GM08714 (cell line): ENCODE results near the gene ITGB5.

Experiments
- H3K4me3 ChIP-seq: fragments of 200-500 bp; sonication (Bioruptor generic); 2 replicates; pipeline ENCODE4 v1.5.1; 2014; ENCODE audit warnings: mild to moderate bottlenecking, low read length, inconsistent platforms
- ZNF274 ChIP-seq: IDR thresholded peaks from 2 replicates; pipeline ENCODE4 v1.6.1; 2012; ENCODE audit warnings: mild to moderate bottlenecking, low read depth, low read length

The ITGB5 gene

DNA sequence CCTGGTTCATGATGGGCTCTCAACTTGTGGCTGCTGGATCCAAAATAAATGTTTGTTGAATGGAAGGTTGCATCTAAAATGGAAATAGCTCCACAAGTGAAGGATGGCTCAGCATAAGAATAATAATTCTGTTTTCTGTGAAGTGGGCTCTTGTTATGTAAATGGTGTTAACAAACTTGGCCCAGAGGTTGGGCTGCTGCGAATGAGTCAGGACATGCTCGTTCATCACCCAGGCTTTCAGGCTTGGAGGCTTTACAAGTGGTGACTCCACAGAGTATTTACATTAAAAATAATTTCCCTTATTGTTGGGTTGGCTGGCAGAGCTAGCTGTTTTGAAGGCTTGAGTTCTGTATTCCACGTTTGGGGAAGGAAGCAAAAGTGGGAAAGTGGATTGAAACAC, 60.5 kb downstream of the ITGB5 start:
- no peak for TF ChIP-seq ZNF274
- H3K4me3 ChIP-seq, result no peak overlapping the region

DNA sequence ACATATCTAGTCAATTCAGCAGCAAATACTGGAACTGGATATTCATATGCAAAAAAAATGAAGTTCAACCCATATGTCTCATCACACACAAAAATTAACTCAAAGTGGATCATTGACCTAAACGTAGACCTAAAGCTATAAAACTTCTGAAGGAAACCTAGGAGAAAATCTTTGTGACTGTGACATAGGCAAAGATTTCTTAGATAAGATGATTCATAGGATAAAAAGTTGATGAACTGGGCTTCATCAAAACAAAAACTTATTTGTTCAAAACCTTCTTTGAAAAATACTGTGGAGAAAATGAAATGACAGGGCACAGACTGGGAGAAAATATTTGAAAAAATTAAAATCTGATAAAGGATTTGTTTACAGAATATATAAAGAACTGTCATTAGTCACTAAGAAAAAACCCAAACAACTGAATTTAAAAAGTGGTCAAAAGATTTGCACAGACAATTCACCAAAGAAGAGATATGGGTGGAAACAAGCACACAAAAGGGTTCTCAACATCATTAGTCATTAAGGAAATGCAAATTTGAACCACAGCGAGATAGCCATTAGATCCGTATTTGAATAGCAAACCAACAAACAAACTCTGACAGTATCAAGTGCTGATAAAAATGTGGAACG, 62.8 kb downstream of the ITGB5 start:
- no peak overlapping the region for H3K4me3 ChIP-seq
- TF ChIP-seq ZNF274, result no peak

DNA sequence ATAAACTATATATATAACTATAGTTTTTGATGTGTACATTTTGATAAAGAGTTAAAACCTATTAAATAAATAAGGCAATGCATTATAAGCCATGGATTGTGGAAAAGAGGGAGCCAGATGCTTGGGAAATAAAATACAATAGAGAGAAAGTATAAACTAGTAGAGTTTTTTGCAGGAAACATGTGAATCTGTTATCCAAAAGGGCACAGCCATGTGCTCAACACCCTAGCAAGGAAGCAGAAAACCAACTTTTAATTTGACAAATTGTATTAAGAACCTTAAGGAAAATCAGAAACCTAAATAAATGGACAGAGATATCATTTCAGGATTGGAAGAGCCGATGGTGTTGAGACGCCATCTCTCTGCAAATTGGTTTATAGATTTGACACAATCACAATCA, 63.5 kb downstream of the ITGB5 start:
- TF ChIP-seq ZNF274, result no peak

DNA sequence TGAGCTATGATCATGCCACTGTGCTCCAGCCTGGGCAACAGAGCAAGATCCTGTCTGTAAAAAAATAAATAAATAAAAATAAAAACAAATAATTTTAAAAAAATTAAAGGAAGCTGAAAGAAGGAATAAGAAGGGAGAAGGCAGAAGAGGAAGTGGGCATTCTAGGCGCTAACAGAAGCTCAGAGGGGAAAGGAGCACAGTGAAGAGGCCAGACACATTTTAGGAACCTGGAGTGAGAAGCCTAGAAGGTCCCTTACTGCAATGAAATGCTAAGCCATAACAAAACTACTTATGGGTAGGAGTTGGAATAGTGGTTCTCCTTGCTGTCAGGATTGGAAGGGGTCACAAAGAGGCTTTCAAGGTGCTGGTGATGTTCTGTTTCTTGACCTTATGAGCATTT, 64.0 kb downstream of the ITGB5 start:
- H3K4me3 ChIP-seq, result no peak overlapping the region
- no peak for TF ChIP-seq ZNF274

More for the DNA sequence above, 63.5 kb downstream of the ITGB5 start:
- no peak overlapping the region for H3K4me3 ChIP-seq

DNA sequence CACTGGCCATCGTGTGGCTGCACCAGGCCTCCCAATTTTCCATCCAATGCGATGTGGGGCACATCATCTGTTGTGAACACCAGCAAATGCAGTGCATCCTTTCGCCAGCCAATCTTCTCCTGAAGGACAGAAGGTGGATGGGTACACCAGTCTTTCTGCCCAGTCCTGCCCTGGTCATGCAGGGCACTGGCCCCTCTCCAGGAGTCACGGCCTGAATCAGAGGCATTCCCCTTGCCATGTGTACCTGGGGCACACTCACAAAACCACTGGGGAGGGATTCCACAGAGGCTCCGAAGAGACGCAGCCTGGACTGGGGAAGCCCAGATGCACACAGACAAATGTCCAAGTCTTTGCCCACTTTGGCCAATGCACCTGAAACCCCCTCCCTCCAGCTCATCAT, 65.8 kb downstream of the ITGB5 start:
- TF ChIP-seq ZNF274, result no peak
- H3K4me3 ChIP-seq, result no peak overlapping the region

DNA sequence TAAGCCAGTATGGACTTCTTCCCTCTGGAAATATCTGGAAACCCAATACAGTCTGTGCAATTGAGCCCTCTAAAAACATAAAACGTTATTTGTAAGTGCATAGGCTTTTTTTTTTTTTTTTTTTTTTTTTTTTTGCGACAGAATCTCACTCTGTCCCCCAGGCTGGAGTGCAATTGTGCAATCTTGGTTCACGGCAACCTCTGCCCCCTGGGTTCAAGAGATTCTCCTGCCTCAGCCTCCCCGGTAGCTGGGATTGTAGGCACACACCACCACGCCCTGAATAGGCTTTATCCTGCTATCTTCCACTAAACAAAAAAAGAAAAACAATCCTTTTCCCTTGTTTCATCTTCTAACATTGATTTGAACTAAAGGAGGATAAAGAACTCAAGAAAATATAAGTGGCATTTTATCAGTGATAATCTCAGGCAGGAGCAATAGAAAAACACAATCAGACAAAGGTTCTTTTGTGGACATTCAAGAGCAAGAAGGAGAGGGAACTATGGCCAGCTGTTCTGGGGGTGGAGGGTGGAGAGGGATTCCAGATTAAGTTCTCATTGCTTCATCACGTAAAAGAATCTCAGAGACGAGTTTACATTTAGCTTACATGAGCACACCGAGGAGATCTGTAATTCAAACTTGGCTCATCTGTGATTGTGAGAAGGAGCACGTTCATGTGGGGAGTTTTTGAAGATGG, 68.6 kb downstream of the ITGB5 start:
- H3K4me3 ChIP-seq, result no peak overlapping the region
- no peak for TF ChIP-seq ZNF274

DNA sequence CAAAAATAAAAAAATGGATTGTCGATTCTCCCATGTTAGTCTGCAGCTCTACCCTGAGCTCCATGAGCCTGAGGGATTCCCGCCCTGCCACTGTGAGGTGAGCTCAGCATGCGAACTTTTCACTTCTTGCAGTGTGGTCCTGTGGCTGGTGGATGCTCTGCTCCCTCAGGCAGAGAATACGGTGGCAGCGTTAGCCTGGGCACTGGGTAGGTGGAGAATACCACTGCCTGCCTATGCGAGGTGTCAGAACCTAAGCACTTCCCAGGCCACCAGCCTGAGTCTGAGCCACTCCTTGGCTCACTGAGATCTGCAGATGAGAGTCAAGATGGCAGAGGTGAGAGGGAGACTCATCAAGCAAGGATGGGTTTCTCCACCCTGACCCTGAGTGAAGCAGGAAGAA, 70.1 kb downstream of the ITGB5 start:
- no peak for TF ChIP-seq ZNF274
- H3K4me3 ChIP-seq, result no peak overlapping the region

DNA sequence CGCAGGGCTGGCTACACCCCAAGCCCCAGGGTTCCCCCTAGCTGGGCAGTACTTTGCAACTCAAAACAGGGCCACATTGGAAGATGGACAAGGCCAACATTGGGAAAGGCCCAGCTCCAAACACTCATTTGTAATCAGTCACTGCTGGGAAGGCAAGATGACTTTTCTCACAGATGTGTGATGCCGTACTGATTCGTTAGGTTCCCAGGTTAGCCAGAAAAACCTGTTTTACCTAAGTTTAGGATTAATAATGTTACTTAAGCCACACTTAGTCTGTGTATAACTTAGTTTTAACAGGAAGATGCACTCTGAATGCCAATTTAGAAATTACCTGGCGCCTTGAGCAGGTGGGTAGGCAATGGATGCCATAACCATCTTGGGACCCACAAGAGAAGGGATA, 71.0 kb downstream of the ITGB5 start:
- no peak overlapping the region for H3K4me3 ChIP-seq
- no peak for TF ChIP-seq ZNF274

DNA sequence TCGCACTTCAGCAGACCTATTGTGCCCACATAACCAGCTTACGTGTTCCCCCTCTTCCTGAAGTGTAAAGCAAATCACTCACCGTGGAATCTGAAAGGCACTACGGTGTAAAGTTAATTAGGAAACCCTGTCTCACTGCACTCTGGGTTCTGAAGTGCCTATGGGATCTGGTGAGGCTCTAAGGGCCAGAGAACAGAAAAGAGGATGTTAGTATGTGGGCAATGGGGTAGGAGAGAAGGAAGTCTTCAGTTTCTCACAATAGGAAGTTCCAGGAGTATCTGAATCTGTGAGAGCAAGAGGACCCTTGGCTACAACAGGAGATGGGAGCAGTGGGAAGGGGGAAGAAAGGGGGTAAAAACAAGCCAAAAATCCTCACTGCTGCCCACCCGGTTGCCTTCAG, 71.4 kb downstream of the ITGB5 start:
- no peak overlapping the region for H3K4me3 ChIP-seq
- TF ChIP-seq ZNF274, result no peak

DNA sequence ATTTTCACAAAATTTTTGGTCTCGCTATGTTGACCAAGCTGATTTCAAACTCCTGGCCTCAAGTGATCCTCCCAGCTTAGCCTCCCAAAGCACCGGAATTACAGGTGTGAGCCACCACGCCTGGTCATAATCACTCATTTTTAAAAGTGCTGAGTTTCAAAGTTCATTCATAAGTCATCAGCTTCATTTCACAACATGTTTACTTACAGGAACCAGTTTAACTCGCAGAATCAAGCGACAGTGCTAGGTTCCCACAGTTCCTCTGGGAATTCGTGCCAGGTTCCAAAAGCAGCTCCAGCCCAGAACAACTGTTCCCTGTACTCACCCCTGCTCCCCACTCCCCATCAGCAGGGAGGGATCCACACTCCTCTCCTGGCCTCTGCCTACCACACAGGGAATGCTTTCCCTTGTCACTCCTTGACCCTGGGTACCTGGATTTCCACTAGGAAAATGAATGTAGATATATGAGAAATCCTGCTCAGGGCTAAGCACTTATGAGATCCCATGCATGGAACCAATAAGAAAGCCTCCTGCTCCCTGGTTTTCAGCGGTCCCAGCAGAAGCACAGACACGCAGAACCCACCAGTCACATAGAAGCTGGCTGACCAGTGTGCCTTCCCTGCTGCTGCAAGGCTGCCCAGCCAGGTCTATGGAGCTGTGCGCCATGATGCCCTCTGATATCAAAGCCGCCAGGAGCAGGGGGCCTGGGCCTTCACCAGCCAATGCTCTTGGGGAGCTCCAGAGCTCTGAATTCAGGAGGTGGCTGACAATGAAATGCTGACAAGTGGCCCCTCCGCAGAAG, 72.3 kb downstream of the ITGB5 start:
- TF ChIP-seq ZNF274, result no peak
- H3K4me3 ChIP-seq, result no peak overlapping the region

DNA sequence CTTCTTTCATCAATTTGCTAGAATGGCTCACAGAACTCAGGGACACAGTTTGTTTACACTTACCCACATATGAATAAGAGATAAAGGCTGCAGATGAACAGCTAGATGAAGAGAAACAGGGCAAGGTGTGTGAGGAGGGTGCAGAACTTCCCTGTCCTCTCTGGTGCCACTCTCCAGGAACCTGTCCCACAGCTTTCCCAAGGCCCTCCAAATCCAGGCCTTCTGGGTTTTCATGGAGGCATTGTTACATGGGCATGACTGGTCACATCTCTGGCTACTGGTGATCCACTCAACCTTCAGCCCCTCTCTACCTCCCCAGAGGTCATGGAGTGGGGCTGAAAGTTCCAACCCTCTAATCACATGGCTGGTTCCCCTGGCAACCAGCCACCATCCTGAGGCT, 73.6 kb downstream of the ITGB5 start:
- no peak for TF ChIP-seq ZNF274
- H3K4me3 ChIP-seq, result no peak overlapping the region

DNA sequence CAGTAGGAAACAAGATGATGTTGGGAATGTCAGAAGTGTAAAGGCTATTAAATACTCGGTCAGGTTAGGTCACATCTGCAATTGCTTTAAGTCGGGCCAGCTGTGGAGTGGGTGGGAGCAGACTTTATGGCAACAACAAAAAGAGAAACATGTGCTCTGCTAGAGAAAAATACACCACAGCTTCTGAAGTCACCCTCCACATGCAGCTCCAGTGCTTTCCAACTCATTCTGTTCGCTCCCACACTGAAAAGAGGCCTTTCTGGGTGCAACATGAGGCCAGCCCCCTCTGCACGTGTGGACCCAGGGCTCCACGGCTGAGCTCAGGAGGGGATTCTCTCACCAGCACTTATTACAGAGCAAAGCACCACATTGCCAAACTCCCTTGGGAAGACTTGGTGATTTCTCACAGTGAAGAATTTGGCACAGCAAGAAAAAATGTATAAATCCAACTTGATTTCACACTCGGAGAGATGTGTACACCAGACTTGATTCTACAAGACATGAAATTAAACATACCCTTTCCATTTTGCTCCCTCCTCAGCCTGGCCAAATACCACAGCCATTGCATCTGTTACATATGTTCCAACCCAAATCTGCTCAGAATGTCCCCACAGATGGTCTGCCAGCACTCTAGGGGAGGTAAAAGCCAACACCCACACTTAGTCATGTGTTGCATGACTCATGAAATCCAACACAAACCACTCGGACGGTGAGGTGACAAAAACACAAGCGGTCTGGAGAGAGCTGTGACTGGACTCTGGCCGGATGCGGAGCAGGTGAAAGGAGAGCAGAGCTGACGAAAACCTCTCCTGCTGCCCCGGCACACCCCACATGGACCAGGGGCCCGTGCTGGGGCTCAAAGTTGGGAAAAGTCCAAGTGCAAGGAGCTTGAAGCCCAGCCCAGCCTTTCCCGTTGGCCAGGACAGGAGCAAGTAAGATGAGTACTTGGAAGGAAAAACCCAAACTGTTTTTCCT, 74.6 kb downstream of the ITGB5 start:
- no peak overlapping the region for H3K4me3 ChIP-seq
- no peak for TF ChIP-seq ZNF274

DNA sequence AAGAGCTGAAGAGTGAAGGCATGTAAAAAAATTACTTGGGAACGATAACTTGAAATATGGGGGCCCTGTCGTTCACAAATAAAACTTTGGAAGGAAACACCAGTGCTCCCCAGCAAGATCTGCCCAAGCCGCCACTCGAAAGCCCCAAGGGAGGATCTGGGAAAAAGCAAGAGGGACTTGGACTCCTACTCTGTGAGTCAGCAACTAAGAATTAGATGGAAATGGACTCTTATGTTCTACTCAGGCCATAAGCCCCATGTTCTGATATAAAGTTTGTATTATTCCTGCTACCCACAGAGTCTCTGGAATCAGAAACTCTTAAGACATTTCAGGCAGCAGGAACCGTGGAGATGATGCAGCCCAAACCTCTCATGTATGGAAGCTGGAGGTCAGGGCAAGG, 75.7 kb downstream of the ITGB5 start:
- H3K4me3 ChIP-seq, result no peak overlapping the region
- TF ChIP-seq ZNF274, result no peak

DNA sequence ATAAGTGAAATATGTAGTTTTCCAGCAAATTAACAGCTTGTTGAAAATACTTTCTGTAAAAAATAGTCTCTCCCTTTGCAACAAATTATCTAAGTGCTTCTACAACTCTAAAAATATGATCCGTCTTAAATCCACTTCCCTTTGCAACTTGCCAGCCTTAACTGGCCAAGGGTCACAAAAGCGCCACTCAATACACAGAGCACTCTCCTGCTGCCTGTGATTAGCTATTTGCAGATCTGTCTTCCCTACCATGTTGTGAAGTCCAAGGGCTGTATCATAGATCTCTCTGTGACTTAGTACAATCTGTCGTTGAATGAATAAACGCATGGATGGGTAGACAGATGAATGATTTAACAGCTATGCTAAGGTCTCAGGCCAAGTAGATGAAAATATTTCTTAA, 76.2 kb downstream of the ITGB5 start:
- H3K4me3 ChIP-seq, result no peak overlapping the region
- no peak for TF ChIP-seq ZNF274
